Activated T-helper 17 cell treated with anti-CD3 and anti-CD28 coated beads, Interleukin-2, amount 50 U/mL, for 72 hours (primary cell): ENCODE data around the gene CFAP100. TPM values are rescaled to one million over a fixed set of nuclear protein-coding genes. Genes with fewer than 3 reads are reported as not detected.

Source experiments
- ATAC-seq: fragments of 150-1000 bp; cut with Tn5 transposase; replicated peaks from 2 replicates; pipeline ENCODE4 v1.10.0; 2021; ENCODE audit warnings: mild to moderate bottlenecking, moderate library complexity
- H3K27ac Mint-ChIP-seq: one replicate; pipeline ENCODE4 v1.8.0; 2022; ENCODE audit warnings: mixed read lengths
- H3K27me3 Mint-ChIP-seq: one replicate; pipeline ENCODE4 v1.8.0; 2022; ENCODE audit warnings: mixed read lengths
- H3K36me3 Mint-ChIP-seq: one replicate; pipeline ENCODE4 v1.8.0; 2022; ENCODE audit warnings: low read depth, mild to moderate bottlenecking, mixed read lengths
- H3K4me1 Mint-ChIP-seq: one replicate; pipeline ENCODE4 v1.8.0; 2022; ENCODE audit warnings: mixed read lengths
- H3K4me3 Mint-ChIP-seq: one replicate; pipeline ENCODE4 v1.8.0; 2022; ENCODE audit warnings: mild to moderate bottlenecking, mixed read lengths
- H3K9me3 Mint-ChIP-seq: one replicate; pipeline ENCODE4 v1.8.0; 2022; ENCODE audit warnings: mixed read lengths
- total RNA-seq, 2 donors: library from RNA; stranded (reverse); gene quantifications; one replicate each; pipeline ENCODE4 v1.2.3, GENCODE V29; 2022

Gene CFAP100
- total RNA-seq, 2 donors from 2014 or later, result not detected

GRCh38 chr3:126432361-126433104 lies 37.8 kb downstream of the CFAP100 start:
- peaks cover 20% of the 10 kb centered on the region for H3K36me3 Mint-ChIP-seq
- ATAC-seq, result no peak
- H3K4me3 Mint-ChIP-seq, result no peak overlapping the region
- peaks cover 5% of the 10 kb centered on the region for H3K4me1 Mint-ChIP-seq
- no peaks in the 10 kb centered on the region for H3K27me3 Mint-ChIP-seq
- no peak overlapping the region for H3K27ac Mint-ChIP-seq
- no peaks in the 10 kb centered on the region for H3K9me3 Mint-ChIP-seq

GRCh38 chr3:126433105-126433430 lies 38.4 kb downstream of the CFAP100 start:
- Mint-ChIP-seq H3K9me3 (no peaks in the 10 kb centered on the region), H3K27ac (no peak overlapping the region), H3K4me3 (no peak overlapping the region), H3K27me3 (no peaks in the 10 kb centered on the region), H3K4me1 (peaks cover 5% of the 10 kb centered on the region), H3K36me3 (peaks cover 25% of the 10 kb centered on the region)
- no peak for ATAC-seq

DNA sequence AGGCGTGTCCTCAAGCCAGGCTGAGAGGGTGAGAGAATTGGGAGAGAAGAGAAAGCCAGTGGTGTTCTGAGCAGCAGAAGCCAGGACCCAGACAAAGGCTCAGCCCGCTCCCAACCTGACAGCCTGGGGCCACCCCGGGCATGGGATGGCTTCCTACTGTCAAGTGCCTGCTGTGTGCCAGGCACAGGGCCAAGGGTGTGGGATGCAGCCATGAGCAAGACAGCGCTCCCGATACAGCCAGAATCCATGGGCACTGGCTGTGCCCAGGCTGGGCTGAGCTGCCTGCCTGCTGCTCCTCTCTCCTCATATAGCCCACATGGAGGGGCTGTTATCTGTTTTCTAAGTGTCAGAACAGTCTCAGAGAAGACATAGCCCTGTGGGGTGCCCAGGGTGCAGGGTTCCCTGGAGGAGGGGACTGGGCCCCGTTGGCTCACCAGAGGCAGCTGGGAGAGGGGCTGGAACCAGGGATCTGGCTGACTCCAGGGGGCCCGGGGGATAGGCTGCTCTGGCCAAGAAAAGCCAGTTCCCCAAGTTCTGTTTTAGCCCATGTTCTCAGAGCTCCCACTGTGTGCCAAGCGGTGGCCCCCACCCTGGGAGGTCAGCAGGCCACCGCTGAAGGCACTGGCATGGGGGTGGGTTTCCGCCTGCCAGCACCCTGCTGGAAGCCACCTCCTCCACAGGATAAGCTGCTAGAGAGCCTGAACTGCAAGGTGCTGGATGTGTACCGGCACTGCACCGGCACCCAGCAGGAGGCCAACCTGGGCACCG lies 39.0 kb downstream of the CFAP100 start:
- Mint-ChIP-seq H3K9me3 (no peaks in the 10 kb centered on the region), H3K27ac (no peak overlapping the region), H3K4me3 (no peak overlapping the region), H3K4me1 (peaks cover 5% of the 10 kb centered on the region), H3K27me3 (no peaks in the 10 kb centered on the region), H3K36me3 (peaks cover 31% of the 10 kb centered on the region)
- ATAC-seq, result no peak

GRCh38 chr3:126434264-126434590 lies 39.5 kb downstream of the CFAP100 start:
- H3K27me3 Mint-ChIP-seq, result no peaks in the 10 kb centered on the region
- H3K9me3 Mint-ChIP-seq, result no peaks in the 10 kb centered on the region
- peaks cover 5% of the 10 kb centered on the region for H3K4me1 Mint-ChIP-seq
- no peak overlapping the region for H3K4me3 Mint-ChIP-seq
- no peak overlapping the region for H3K27ac Mint-ChIP-seq
- no peak for ATAC-seq
- H3K36me3 Mint-ChIP-seq, result peaks cover 37% of the 10 kb centered on the region

- no peak for ATAC-seq
- Mint-ChIP-seq H3K4me1 (peaks cover 5% of the 10 kb centered on the region), H3K9me3 (no peaks in the 10 kb centered on the region), H3K4me3 (no peak overlapping the region), H3K27ac (no peak overlapping the region), H3K36me3 (peaks cover 44% of the 10 kb centered on the region), H3K27me3 (no peaks in the 10 kb centered on the region)
Observed at GRCh38 chr3:126434931-126435411, 40.3 kb downstream of the CFAP100 start.

- no peak for ATAC-seq
Observed at GRCh38 chr3:126435456-126436315, 41.0 kb downstream of the CFAP100 start.

GRCh38 chr3:126436826-126437717 lies 42.4 kb downstream of the CFAP100 start:
- Mint-ChIP-seq H3K36me3 (peaks cover 58% of the 10 kb centered on the region), H3K4me3 (no peak overlapping the region), H3K9me3 (no peaks in the 10 kb centered on the region), H3K27ac (peak overlapping the region; percentile 28), H3K27me3 (no peaks in the 10 kb centered on the region), H3K4me1 (peaks cover 5% of the 10 kb centered on the region)
- no peak for ATAC-seq

More at GRCh38 chr3:126435456-126436315, 41.0 kb downstream of the CFAP100 start:
- Mint-ChIP-seq H3K27ac (no peak overlapping the region), H3K4me3 (no peak overlapping the region), H3K4me1 (peaks cover 5% of the 10 kb centered on the region), H3K9me3 (no peaks in the 10 kb centered on the region), H3K27me3 (no peaks in the 10 kb centered on the region), H3K36me3 (peaks cover 52% of the 10 kb centered on the region)

DNA sequence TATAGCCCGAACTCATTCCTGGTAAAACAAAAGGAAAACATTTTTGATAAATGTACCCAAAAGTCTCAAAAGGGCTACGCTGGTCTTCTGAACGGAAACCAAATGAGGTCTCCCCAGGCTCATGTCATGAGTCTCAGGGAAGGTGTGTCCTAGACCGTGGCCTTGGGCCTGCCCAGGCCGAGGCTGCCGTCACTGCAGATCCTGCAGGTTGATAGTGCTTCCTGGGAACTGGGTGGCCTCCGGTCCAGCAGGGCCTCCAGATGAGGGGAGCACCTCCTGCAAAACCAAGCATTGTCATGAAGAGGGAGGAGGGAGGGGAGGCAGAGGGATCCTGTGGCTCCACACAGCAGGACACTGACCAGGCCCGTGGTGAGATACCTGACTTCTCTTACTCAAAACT lies 43.5 kb downstream of the CFAP100 start:
- peaks cover 64% of the 10 kb centered on the region for H3K36me3 Mint-ChIP-seq
- no peak overlapping the region for H3K4me3 Mint-ChIP-seq
- H3K27ac Mint-ChIP-seq, result no peak overlapping the region
- peaks cover 5% of the 10 kb centered on the region for H3K4me1 Mint-ChIP-seq
- H3K27me3 Mint-ChIP-seq, result no peaks in the 10 kb centered on the region
- H3K9me3 Mint-ChIP-seq, result no peaks in the 10 kb centered on the region
- ATAC-seq, result no peak

- Mint-ChIP-seq H3K36me3 (peaks cover 64% of the 10 kb centered on the region), H3K4me1 (peaks cover 5% of the 10 kb centered on the region), H3K4me3 (no peak overlapping the region)
Observed at GRCh38 chr3:126438746-126439145, 44.0 kb downstream of the CFAP100 start.

GRCh38 chr3:126439346-126439967 lies 44.7 kb downstream of the CFAP100 start:
- Mint-ChIP-seq H3K4me3 (no peak overlapping the region), H3K36me3 (peaks cover 62% of the 10 kb centered on the region), H3K9me3 (no peaks in the 10 kb centered on the region), H3K4me1 (peaks cover 3% of the 10 kb centered on the region), H3K27me3 (no peaks in the 10 kb centered on the region), H3K27ac (no peak overlapping the region)
- ATAC-seq, result no peak

More at GRCh38 chr3:126438746-126439145, 44.0 kb downstream of the CFAP100 start:
- no peak overlapping the region for H3K27ac Mint-ChIP-seq
- H3K27me3 Mint-ChIP-seq, result no peaks in the 10 kb centered on the region
- ATAC-seq, result no peak
- no peaks in the 10 kb centered on the region for H3K9me3 Mint-ChIP-seq

DNA sequence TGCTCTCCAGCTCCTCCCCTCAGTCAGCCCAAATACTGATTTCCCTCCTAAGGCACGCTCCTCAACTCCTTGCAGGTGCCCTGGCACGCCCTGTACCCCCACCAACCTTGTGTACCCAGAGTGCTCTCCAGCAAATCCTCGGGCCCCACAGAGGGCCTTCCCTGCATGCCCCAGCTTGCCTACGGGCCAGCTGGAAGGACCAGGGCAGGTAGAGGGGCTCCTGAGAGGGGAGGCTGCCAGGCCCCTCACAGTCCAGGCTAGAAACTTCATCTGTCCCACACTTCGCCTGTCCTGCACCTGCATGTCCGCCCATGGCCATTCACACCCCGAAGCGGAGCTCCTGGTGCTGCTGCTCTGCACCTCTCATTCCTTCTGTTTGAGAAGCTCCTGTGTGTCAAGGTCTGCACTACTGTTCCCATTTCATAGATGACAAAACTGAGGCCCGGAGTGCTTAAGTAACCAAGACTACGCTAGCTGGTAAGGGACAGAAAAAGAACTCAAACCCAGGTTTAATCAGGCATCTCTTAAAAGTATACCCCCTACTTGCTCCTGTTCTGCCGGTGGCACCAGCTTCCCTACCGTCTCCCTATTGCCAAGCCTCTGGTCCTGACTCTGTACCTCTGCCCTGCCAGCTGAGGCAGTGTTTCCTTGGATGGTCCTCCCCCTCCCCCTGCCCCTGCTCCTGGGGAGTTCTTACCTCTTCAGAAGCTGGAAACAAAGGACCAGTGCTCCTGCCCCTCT lies 45.4 kb downstream of the CFAP100 start:
- Mint-ChIP-seq H3K9me3 (no peaks in the 10 kb centered on the region), H3K27me3 (no peaks in the 10 kb centered on the region), H3K36me3 (peaks cover 59% of the 10 kb centered on the region), H3K27ac (no peak overlapping the region), H3K4me1 (no peaks in the 10 kb centered on the region), H3K4me3 (no peak overlapping the region)
- ATAC-seq, result no peak

GRCh38 chr3:126440709-126440995 lies 45.9 kb downstream of the CFAP100 start:
- Mint-ChIP-seq H3K4me1 (no peaks in the 10 kb centered on the region), H3K4me3 (no peak overlapping the region), H3K27ac (peak overlapping the region; percentile 52), H3K9me3 (no peaks in the 10 kb centered on the region), H3K27me3 (no peaks in the 10 kb centered on the region), H3K36me3 (peaks cover 59% of the 10 kb centered on the region)
- no peak for ATAC-seq

GRCh38 chr3:126441256-126441880 lies 46.7 kb downstream of the CFAP100 start:
- Mint-ChIP-seq H3K9me3 (no peaks in the 10 kb centered on the region), H3K27ac (peak overlapping the region; percentile 52)

More at GRCh38 chr3:126441256-126441880, 46.7 kb downstream of the CFAP100 start:
- Mint-ChIP-seq H3K4me1 (no peaks in the 10 kb centered on the region), H3K27me3 (no peaks in the 10 kb centered on the region), H3K36me3 (peaks cover 56% of the 10 kb centered on the region), H3K4me3 (no peak overlapping the region)
- no peak for ATAC-seq
